ENCODE results near the gene AFF3. TPM values are rescaled to one million over a fixed set of nuclear protein-coding genes. Genes with fewer than 3 reads are reported as not detected.

The AFF3 gene
- total and polyA plus RNA-seq, 2 donors (not counting 3 experiments of a cell fraction or from before 2014, with no cell fraction given), result 0.06 to 0.07 TPM

DNA sequence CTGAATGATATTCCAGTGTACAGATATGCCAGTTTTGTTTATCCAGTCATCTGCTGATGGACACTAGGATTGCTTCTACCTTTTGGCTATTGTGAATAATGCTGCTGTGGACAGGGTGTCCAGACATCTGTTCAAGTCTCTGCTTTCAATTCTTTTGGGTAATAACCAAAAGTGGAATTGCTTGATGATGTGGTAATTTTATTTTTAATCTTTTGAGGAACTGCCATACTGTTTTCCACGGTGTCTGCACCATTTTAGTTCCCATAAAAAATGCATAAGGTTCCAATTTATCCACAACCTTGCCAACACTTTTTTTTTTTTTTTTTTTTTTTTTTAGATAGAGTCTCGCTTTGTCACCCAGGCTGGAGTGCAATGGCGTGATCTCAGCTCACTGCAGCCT, 510.7 kb downstream of the AFF3 start:
- no peaks in the 10 kb centered on the region for H3K9me3 ChIP-seq (replicated peaks; ENCODE audit: control insufficient read depth, insufficient read depth, low read length)
- no peaks in the 10 kb centered on the region for H3K36me3 ChIP-seq (ENCODE audit: control insufficient read depth in 2 of 2, extremely low read depth in 1 of 2, insufficient read depth in 2 of 2, low read length in 2 of 2)
- DNase-seq (ENCODE audit: low read depth, low spot score) (no peak), FAIRE-seq (no peak)
- POLR2A ChIA-PET, result no interaction called here
- no peak for TF ChIP-seq JUN (IDR thresholded peaks at IDR 0.05; ENCODE audit: borderline replicate concordance, insufficient read depth, insufficient read length, low read depth)
- TF ChIP-seq POLR2AphosphoS5 (IDR thresholded peaks at IDR 0.05; ENCODE audit: insufficient read depth, low read depth, low read length), result no peak
- TF ChIP-seq, protein P1, sequence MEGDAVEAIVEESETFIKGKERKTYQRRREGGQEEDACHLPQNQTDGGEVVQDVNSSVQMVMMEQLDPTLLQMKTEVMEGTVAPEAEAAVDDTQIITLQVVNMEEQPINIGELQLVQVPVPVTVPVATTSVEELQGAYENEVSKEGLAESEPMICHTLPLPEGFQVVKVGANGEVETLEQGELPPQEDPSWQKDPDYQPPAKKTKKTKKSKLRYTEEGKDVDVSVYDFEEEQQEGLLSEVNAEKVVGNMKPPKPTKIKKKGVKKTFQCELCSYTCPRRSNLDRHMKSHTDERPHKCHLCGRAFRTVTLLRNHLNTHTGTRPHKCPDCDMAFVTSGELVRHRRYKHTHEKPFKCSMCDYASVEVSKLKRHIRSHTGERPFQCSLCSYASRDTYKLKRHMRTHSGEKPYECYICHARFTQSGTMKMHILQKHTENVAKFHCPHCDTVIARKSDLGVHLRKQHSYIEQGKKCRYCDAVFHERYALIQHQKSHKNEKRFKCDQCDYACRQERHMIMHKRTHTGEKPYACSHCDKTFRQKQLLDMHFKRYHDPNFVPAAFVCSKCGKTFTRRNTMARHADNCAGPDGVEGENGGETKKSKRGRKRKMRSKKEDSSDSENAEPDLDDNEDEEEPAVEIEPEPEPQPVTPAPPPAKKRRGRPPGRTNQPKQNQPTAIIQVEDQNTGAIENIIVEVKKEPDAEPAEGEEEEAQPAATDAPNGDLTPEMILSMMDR (IDR thresholded peaks at IDR 0.05; ENCODE audit: extremely low read depth in 1 of 2, insufficient read depth in 1 of 2, low read depth in 1 of 2, low read length in 2 of 2), result no peak
- H3K4me2 ChIP-seq (ENCODE audit: insufficient read depth, low read length), result no peak overlapping the region
- CTCF ChIA-PET, result interaction anchor here (0.6 kb wide), 1 partner anchor 1351 kb away, joined by 4 read pairs; no protein-coding TSS in a partner anchor
- dilution Hi-C loops (cut with MboI; ENCODE audit: extremely low pct_ligation_motif_present, low sequenced_read_pairs), result no loop called here
- intact Hi-C loops (cut with micrococcal nuclease), result no loop called here
- H3K27ac ChIP-seq (ENCODE audit: insufficient read depth, low read depth, low read length), result no peak overlapping the region
- H4K20me1 ChIP-seq (replicated peaks; ENCODE audit: control insufficient read depth, extremely low read depth, insufficient read depth, low read length), result no peaks in the 10 kb centered on the region
- H3K9me1 ChIP-seq (replicated peaks; ENCODE audit: control insufficient read depth, extremely low read depth, insufficient read depth, low read length), result no peaks in the 10 kb centered on the region
- no TSS peak for BruUV-seq (replicated peaks)
- H3K79me2 ChIP-seq (ENCODE audit: control insufficient read depth, insufficient read depth, low read length), result no peaks in the 10 kb centered on the region
- H3K9ac ChIP-seq (replicated peaks; ENCODE audit: extremely low read depth, insufficient read depth, low read length), result no peak overlapping the region
- no peak overlapping the region for H3K4me3 ChIP-seq (replicated peaks in 1 of 3; ENCODE audit: insufficient read depth in 1 of 3, low read depth in 1 of 3, low read length in 3 of 3)
- H3K4me1 ChIP-seq (ENCODE audit: control insufficient read depth, extremely low read depth, insufficient read depth, low read length), result no peaks in the 10 kb centered on the region
- H3K27me3 ChIP-seq (ENCODE audit: control insufficient read depth in 2 of 2, insufficient read depth in 2 of 2, low read length in 2 of 2), result no peaks in the 10 kb centered on the region
- H2AFZ ChIP-seq (ENCODE audit: low read depth, low read length), result no peak overlapping the region

DNA sequence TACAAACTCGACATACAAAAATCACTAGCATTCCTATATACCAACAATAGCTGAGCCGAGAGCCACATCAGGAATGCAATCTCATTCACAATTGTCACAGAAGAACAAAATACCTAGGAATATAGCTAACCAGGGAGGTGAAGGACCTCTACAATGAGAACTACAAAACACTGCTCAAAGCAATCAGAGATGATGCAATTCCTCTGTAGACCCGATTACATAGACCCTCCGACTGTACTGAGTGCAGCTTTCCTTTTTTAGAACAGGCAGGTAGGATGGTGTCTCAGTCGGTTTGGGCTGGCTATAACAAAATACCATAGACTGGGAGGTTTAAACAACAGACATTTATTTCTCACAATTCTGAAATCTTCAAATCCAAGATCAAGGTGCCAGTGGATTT, 513.1 kb downstream of the AFF3 start:
- no peaks in the 10 kb centered on the region for H4K20me1 ChIP-seq (replicated peaks; ENCODE audit: control insufficient read depth, extremely low read depth, insufficient read depth, low read length)
- CTCF ChIA-PET, result interaction anchor here (0.8 kb wide), 1 partner anchor 274 kb away, joined by 3 read pairs; no protein-coding TSS in a partner anchor
- no TSS peak for BruUV-seq (replicated peaks)

More for the DNA sequence above, 513.1 kb downstream of the AFF3 start:
- H3K4me3 ChIP-seq (replicated peaks in 1 of 3; ENCODE audit: insufficient read depth in 1 of 3, low read depth in 1 of 3, low read length in 3 of 3), result no peak overlapping the region
- no peaks in the 10 kb centered on the region for H3K27me3 ChIP-seq (ENCODE audit: control insufficient read depth in 2 of 2, insufficient read depth in 2 of 2, low read length in 2 of 2)
- TF ChIP-seq MYC (IDR thresholded peaks at IDR 0.05; ENCODE audit: low read depth, low read length), result no peak
- no peak for TF ChIP-seq POLR2AphosphoS5 (IDR thresholded peaks at IDR 0.05; ENCODE audit: insufficient read depth, low read depth, low read length)
- dilution Hi-C loops (cut with MboI; ENCODE audit: extremely low pct_ligation_motif_present, low sequenced_read_pairs) (no loop called here), intact Hi-C loops (cut with micrococcal nuclease) (no loop called here)
- no peak overlapping the region for H2AFZ ChIP-seq (ENCODE audit: low read depth, low read length)
- POLR2A ChIA-PET, result no interaction called here
- no peak overlapping the region for H3K4me2 ChIP-seq (ENCODE audit: insufficient read depth, low read length)
- no peaks in the 10 kb centered on the region for H3K79me2 ChIP-seq (ENCODE audit: control insufficient read depth, insufficient read depth, low read length)
- H3K36me3 ChIP-seq (ENCODE audit: control insufficient read depth in 2 of 2, extremely low read depth in 1 of 2, insufficient read depth in 2 of 2, low read length in 2 of 2), result no peaks in the 10 kb centered on the region
- no peaks in the 10 kb centered on the region for H3K4me1 ChIP-seq (ENCODE audit: control insufficient read depth, extremely low read depth, insufficient read depth, low read length)
- no peak overlapping the region for H3K9ac ChIP-seq (replicated peaks; ENCODE audit: extremely low read depth, insufficient read depth, low read length)
- DNase-seq (ENCODE audit: low read depth, low spot score) (no peak), FAIRE-seq (no peak)
- H3K9me1 ChIP-seq (replicated peaks; ENCODE audit: control insufficient read depth, extremely low read depth, insufficient read depth, low read length), result no peaks in the 10 kb centered on the region
- H3K27ac ChIP-seq (ENCODE audit: insufficient read depth, low read depth, low read length), result no peak overlapping the region
- H3K9me3 ChIP-seq (replicated peaks; ENCODE audit: control insufficient read depth, insufficient read depth, low read length), result no peaks in the 10 kb centered on the region
